ENCODE measurements around the gene CC2D2A.

Gene CC2D2A

DNA sequence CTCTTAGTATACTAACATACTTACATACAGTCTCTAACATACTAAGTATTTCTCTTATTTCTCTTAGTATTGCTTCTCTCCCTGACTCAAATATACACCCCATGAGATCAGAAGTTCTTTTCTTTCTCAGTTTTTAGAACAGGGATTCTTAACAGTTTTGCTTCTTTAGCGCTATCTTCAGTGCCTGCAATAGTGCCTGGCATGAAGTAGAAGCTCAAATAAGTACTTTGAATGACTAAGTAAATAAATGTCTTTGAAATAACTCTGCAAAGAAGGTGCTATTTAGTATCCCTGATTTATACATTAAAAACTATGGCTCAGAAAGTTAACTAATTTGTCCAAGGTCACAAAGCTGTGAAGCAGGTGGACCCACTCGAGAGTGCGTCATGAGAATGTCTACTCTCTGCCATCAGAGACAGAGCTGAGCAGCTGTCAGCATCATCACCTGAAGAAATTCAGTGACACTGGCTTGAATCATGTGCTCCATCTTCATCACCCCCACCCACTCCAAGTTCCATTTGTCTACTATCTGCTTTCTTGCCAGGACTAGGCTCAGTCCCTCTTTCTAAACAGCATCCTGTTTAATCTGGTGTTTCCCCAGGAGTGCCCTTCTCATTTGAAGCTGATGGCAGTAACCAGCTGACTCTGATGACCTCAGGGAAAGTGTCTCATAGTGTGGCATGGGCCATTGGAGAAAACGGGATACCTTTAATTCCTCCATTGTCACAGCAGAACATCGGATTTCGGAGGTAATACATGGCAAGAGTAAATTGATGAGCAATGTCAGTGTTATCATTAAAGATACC, 83.1 kb downstream of the CC2D2A start:
- Histone ChIP-seq H3K4me3 (ENCODE audit: insufficient read depth in 1 of 2, low read depth in 1 of 2, low read length in 2 of 2) (no peak overlapping the region), H3K4me1 (ENCODE audit: control insufficient read depth, insufficient read depth, low read depth, low read length) (peaks cover 5% of the 10 kb centered on the region), H2BK5ac (ENCODE audit: low read depth, low read length, poor library complexity, severe bottlenecking) (no peak overlapping the region), H3K4me2 (ENCODE audit: low read length, poor library complexity, severe bottlenecking) (no peak overlapping the region), H4K8ac (ENCODE audit: low read length) (no peak overlapping the region), H2BK15ac (ENCODE audit: low read depth, poor library complexity, severe bottlenecking) (no peak overlapping the region), H3K9me3 (ENCODE audit: control insufficient read depth, low read length) (no peaks in the 10 kb centered on the region), H3K14ac (ENCODE audit: low read length in 2 of 2) (no peak overlapping the region), H3K79me1 (replicated peaks; ENCODE audit: low read length, poor library complexity, severe bottlenecking) (peaks cover 1% of the 10 kb centered on the region), H3K18ac (ENCODE audit: low read depth in 1 of 2, low read length in 2 of 2) (no peak overlapping the region), H2BK120ac (ENCODE audit: low read depth, low read length) (no peak overlapping the region), H2AK5ac (ENCODE audit: low read length, severe bottlenecking) (no peak overlapping the region), H2BK12ac (ENCODE audit: low read length in 2 of 2) (no peak overlapping the region), H3K23ac (ENCODE audit: low read length in 2 of 2) (no peak overlapping the region), H3K4ac (ENCODE audit: low read depth in 1 of 2, low read length in 2 of 2) (no peak overlapping the region), H3K36me3 (ENCODE audit: control insufficient read depth in 1 of 2, insufficient read depth in 2 of 2, low read depth in 1 of 2, low read length in 2 of 2) (peaks cover 10 to 65% of the 10 kb centered on the region in 2 experiments), H3K27me3 (ENCODE audit: control insufficient read depth in 1 of 2, insufficient read depth in 1 of 2, low read length in 2 of 2) (no peaks in the 10 kb centered on the region), H3K9ac (ENCODE audit: low read length) (no peak overlapping the region), H3K27ac (ENCODE audit: low read length, poor library complexity, severe bottlenecking) (no peak overlapping the region), H2AFZ (ENCODE audit: low read depth, low read length) (no peak overlapping the region), H4K91ac (ENCODE audit: low read length) (no peak overlapping the region)
- WGBS, result 93% methylated on average over 3 of the region's 6 CpGs
- DNase-seq, result no peak

DNA sequence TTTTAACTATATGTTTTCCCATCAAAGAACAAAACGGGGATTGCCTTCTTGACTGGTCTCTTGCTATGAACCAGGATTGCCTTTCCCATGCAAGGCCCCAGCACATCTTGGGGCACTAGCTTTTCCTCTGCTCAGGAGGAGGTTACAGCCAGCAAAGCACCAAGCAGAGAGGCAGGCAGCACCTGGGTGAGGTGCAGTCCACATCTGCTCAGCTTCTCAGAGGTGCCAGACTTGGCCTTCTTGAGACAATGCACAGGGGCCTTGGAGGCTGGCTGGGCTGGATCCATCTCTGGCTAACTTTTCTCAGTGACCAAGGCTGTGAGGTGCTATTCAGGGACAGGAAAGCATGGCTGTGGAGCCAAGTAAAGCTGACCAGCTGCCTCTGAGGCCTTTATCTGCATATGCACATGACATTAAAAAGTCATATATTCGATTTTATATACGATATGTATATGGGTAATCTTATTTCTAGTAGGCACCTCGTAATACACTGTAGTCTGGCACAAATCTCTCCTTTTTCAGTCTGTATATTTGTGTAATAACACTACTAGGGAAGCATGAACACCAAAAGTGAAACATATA, 86.9 kb downstream of the CC2D2A start:
- Histone ChIP-seq H2BK120ac (ENCODE audit: low read depth, low read length) (no peak overlapping the region), H3K4me1 (ENCODE audit: control insufficient read depth, insufficient read depth, low read depth, low read length) (peaks cover 6% of the 10 kb centered on the region), H2BK5ac (ENCODE audit: low read depth, low read length, poor library complexity, severe bottlenecking) (no peak overlapping the region), H3K4ac (ENCODE audit: low read depth in 1 of 2, low read length in 2 of 2) (no peak overlapping the region), H2AFZ (ENCODE audit: low read depth, low read length) (no peak overlapping the region), H3K4me2 (ENCODE audit: low read length, poor library complexity, severe bottlenecking) (no peak overlapping the region), H4K91ac (ENCODE audit: low read length) (no peak overlapping the region), H3K27ac (ENCODE audit: low read length, poor library complexity, severe bottlenecking) (no peak overlapping the region), H2BK15ac (ENCODE audit: low read depth, poor library complexity, severe bottlenecking) (no peak overlapping the region), H3K23ac (ENCODE audit: low read length in 2 of 2) (no peak overlapping the region), H3K18ac (ENCODE audit: low read depth in 1 of 2, low read length in 2 of 2) (no peak overlapping the region), H3K4me3 (ENCODE audit: insufficient read depth in 1 of 2, low read depth in 1 of 2, low read length in 2 of 2) (no peak overlapping the region), H3K36me3 (ENCODE audit: control insufficient read depth in 1 of 2, insufficient read depth in 2 of 2, low read depth in 1 of 2, low read length in 2 of 2) (peaks cover 12 to 80% of the 10 kb centered on the region in 2 experiments), H3K9ac (ENCODE audit: low read length) (no peak overlapping the region), H3K14ac (ENCODE audit: low read length in 2 of 2) (peak overlapping the region in 1 of 2 experiments; percentile 45), H3K79me1 (replicated peaks; ENCODE audit: low read length, poor library complexity, severe bottlenecking) (peaks cover 1% of the 10 kb centered on the region), H3K9me3 (ENCODE audit: control insufficient read depth, low read length) (no peaks in the 10 kb centered on the region), H2AK5ac (ENCODE audit: low read length, severe bottlenecking) (no peak overlapping the region), H3K27me3 (ENCODE audit: control insufficient read depth in 1 of 2, insufficient read depth in 1 of 2, low read length in 2 of 2) (no peaks in the 10 kb centered on the region), H2BK12ac (ENCODE audit: low read length in 2 of 2) (no peak overlapping the region), H4K8ac (ENCODE audit: low read length) (no peak overlapping the region)
- DNase-seq, result no peak
- WGBS, result 96% methylated on average over 1 of the region's 4 CpGs

DNA sequence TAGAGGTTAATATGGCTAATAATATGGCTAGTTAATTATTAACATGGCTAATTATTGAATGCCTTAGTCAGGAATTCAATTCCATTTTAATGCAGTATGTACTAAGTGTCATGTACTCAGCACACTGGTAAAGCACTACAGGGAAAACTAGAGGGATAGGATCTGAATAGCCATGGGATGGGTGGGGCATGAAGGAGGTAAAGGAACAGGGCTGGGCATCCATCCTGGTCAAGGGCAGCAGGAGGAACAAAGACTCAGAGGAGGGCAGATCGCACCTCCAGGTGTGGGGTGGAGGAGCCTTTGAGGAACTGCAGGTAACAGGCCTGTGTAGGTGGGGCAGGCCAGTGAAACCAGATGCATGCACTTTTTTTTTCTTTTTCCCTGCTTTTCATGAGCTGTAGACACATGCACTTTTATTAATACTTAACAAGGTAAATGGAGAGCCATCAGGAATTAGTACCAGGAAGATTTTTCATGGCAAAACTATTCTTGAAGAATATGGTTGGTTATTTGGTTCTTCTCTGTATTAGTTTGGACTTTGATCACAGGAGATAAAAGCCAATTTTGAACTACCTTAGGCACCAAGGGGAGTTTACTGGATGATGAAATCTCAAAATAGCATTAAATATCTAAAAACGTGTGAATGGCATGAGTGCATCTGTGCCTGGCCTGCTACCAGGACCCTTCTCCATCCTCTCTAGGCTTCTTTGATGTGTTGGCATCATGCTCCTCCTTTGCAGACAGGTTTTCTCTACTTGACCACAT, 88.3 kb downstream of the CC2D2A start:
- no peak for DNase-seq
- H2AK5ac ChIP-seq (ENCODE audit: low read length, severe bottlenecking), result no peak overlapping the region
- no peak overlapping the region for H3K4me3 ChIP-seq (ENCODE audit: insufficient read depth in 1 of 2, low read depth in 1 of 2, low read length in 2 of 2)
- H3K36me3 ChIP-seq (ENCODE audit: control insufficient read depth in 1 of 2, insufficient read depth in 2 of 2, low read depth in 1 of 2, low read length in 2 of 2), result peaks cover 19 to 81% of the 10 kb centered on the region in 2 experiments
- H4K8ac ChIP-seq (ENCODE audit: low read length), result no peak overlapping the region
- no peaks in the 10 kb centered on the region for H3K9me3 ChIP-seq (ENCODE audit: control insufficient read depth, low read length)
- no peak overlapping the region for H3K14ac ChIP-seq (ENCODE audit: low read length in 2 of 2)
- no peaks in the 10 kb centered on the region for H3K27me3 ChIP-seq (ENCODE audit: control insufficient read depth in 1 of 2, insufficient read depth in 1 of 2, low read length in 2 of 2)
- no peak overlapping the region for H3K4ac ChIP-seq (ENCODE audit: low read depth in 1 of 2, low read length in 2 of 2)
- peaks cover 6% of the 10 kb centered on the region for H3K4me1 ChIP-seq (ENCODE audit: control insufficient read depth, insufficient read depth, low read depth, low read length)
- H3K27ac ChIP-seq (ENCODE audit: low read length, poor library complexity, severe bottlenecking), result no peak overlapping the region
- H3K18ac ChIP-seq (ENCODE audit: low read depth in 1 of 2, low read length in 2 of 2), result no peak overlapping the region
- H2BK12ac ChIP-seq (ENCODE audit: low read length in 2 of 2), result no peak overlapping the region
- H2BK15ac ChIP-seq (ENCODE audit: low read depth, poor library complexity, severe bottlenecking), result no peak overlapping the region
- H2AFZ ChIP-seq (ENCODE audit: low read depth, low read length), result no peak overlapping the region
- no peak overlapping the region for H2BK5ac ChIP-seq (ENCODE audit: low read depth, low read length, poor library complexity, severe bottlenecking)
- WGBS, result 92% methylated on average over 2 of the region's 2 CpGs
- peaks cover 1% of the 10 kb centered on the region for H3K79me1 ChIP-seq (replicated peaks; ENCODE audit: low read length, poor library complexity, severe bottlenecking)
- H3K9ac ChIP-seq (ENCODE audit: low read length), result no peak overlapping the region
- H4K91ac ChIP-seq (ENCODE audit: low read length), result no peak overlapping the region
- H2BK120ac ChIP-seq (ENCODE audit: low read depth, low read length), result no peak overlapping the region
- no peak overlapping the region for H3K23ac ChIP-seq (ENCODE audit: low read length in 2 of 2)
- no peak overlapping the region for H3K4me2 ChIP-seq (ENCODE audit: low read length, poor library complexity, severe bottlenecking)

DNA sequence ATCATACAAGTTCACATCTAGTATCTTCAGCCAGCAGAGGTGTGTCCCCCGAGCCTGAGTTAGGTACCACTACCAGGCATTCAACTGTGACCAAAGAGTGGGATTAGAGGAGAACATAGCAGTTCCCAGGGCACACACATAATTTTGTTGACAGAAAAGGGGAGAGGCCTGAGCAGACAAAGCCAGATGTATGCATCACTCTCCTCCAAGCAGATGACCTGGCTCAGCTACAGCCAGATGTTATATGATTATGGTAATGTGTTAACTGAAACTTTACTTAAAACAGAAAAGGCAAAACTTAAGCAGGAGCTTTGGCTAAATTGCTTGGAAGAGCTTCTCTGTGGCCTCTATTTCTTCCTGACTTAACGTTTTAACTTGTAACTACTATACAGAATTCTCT, 88.9 kb downstream of the CC2D2A start:
- Histone ChIP-seq H3K27ac (ENCODE audit: low read length, poor library complexity, severe bottlenecking) (no peak overlapping the region), H3K14ac (ENCODE audit: low read length in 2 of 2) (no peak overlapping the region), H2BK12ac (ENCODE audit: low read length in 2 of 2) (no peak overlapping the region), H3K9me3 (ENCODE audit: control insufficient read depth, low read length) (no peaks in the 10 kb centered on the region), H2AFZ (ENCODE audit: low read depth, low read length) (no peak overlapping the region), H2BK5ac (ENCODE audit: low read depth, low read length, poor library complexity, severe bottlenecking) (no peak overlapping the region), H3K18ac (ENCODE audit: low read depth in 1 of 2, low read length in 2 of 2) (no peak overlapping the region), H3K4ac (ENCODE audit: low read depth in 1 of 2, low read length in 2 of 2) (no peak overlapping the region), H4K8ac (ENCODE audit: low read length) (no peak overlapping the region), H2AK5ac (ENCODE audit: low read length, severe bottlenecking) (no peak overlapping the region), H3K4me2 (ENCODE audit: low read length, poor library complexity, severe bottlenecking) (no peak overlapping the region), H3K9ac (ENCODE audit: low read length) (no peak overlapping the region), H3K36me3 (ENCODE audit: control insufficient read depth in 1 of 2, insufficient read depth in 2 of 2, low read depth in 1 of 2, low read length in 2 of 2) (peaks cover 24 to 81% of the 10 kb centered on the region in 2 experiments), H2BK15ac (ENCODE audit: low read depth, poor library complexity, severe bottlenecking) (no peak overlapping the region), H4K91ac (ENCODE audit: low read length) (no peak overlapping the region), H3K27me3 (ENCODE audit: control insufficient read depth in 1 of 2, insufficient read depth in 1 of 2, low read length in 2 of 2) (no peaks in the 10 kb centered on the region), H2BK120ac (ENCODE audit: low read depth, low read length) (no peak overlapping the region), H3K79me1 (replicated peaks; ENCODE audit: low read length, poor library complexity, severe bottlenecking) (peaks cover 1% of the 10 kb centered on the region), H3K23ac (ENCODE audit: low read length in 2 of 2) (no peak overlapping the region), H3K4me3 (ENCODE audit: insufficient read depth in 1 of 2, low read depth in 1 of 2, low read length in 2 of 2) (no peak overlapping the region), H3K4me1 (ENCODE audit: control insufficient read depth, insufficient read depth, low read depth, low read length) (peaks cover 6% of the 10 kb centered on the region)
- 100% methylated on average over 1 of the region's 2 CpGs for WGBS
- DNase-seq, result no peak
